H1 (cell line): Measurements from ENCODE around the gene PAK5.

Experiments used
- EP300 ChIP-seq, 2 experiments: IDR thresholded peaks; 1 replicate in 1 of 2; 2 replicates in 1 of 2; pipeline ENCODE4 v1.6.1; 2011 to 2012; ENCODE audit warnings: low read depth in 2 of 2, low read length in 2 of 2, mild to moderate bottlenecking in 2 of 2, borderline replicate concordance in 1 of 2, inconsistent platforms in 1 of 2, moderate library complexity in 1 of 2
- KDM5A ChIP-seq: fragments of 200-600 bp; IDR thresholded peaks from 2 replicates; pipeline ENCODE4 v1.7.1; 2012; ENCODE audit warnings: mild to moderate bottlenecking, low read length, inconsistent platforms, mixed read lengths
- TF ChIP-seq, protein P1 (sequence below): IDR thresholded peaks from 2 replicates; pipeline ENCODE4 v1.6.1; 2012; ENCODE audit warnings: low read length, inconsistent platforms

DNA sequence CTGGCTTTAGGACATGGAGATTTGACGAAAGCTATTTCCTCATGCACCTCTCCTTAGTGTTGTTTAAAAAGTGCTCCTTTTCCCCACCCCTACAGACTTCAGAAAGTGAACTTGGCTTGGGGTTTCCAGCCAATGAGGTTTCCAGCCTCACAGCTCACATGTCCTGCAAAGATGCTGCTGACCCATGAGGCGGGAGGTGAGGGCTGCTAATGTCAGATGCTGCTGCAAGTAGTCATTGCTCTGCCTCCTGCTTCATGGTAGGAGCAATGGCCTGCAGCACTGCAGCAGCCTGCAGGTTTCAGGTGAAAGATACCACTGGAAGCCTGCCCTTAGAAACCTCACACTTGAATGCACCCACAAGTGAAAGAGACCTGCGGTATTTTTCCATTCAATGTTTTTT is 211.7 kb downstream of the PAK5 start:
- TF ChIP-seq, protein P1, sequence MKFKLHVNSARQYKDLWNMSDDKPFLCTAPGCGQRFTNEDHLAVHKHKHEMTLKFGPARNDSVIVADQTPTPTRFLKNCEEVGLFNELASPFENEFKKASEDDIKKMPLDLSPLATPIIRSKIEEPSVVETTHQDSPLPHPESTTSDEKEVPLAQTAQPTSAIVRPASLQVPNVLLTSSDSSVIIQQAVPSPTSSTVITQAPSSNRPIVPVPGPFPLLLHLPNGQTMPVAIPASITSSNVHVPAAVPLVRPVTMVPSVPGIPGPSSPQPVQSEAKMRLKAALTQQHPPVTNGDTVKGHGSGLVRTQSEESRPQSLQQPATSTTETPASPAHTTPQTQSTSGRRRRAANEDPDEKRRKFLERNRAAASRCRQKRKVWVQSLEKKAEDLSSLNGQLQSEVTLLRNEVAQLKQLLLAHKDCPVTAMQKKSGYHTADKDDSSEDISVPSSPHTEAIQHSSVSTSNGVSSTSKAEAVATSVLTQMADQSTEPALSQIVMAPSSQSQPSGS = no peak
- TF ChIP-seq KDM5A = no peak
- TF ChIP-seq EP300 (IDR thresholded peaks at IDR 0.05; ENCODE audit: borderline replicate concordance in 1 of 2, low read depth in 2 of 2, low read length in 2 of 2) = no peak
